HFF-Myc (cell line): Measurements from ENCODE around the gene SHKBP1.
A peak's percentile ranks its signal among the peaks of the same experiment; 100 is the strongest.
"Not testable (repeated sequence)": the region's sequence is repeated elsewhere in the genome, so short reads cannot be mapped to it uniquely, and the experiment has no call there.

Experiments used
- DNase-seq: peaks from one replicate; pipeline ENCODE4 v3.0.0-alpha.2; 2011; ENCODE audit warnings: low read depth; ENCODE audit errors: extremely low read depth
- H3K4me3 ChIP-seq: replicated peaks from 2 replicates; pipeline ENCODE4 v1.5.1; 2011; ENCODE audit warnings: low read depth, mild to moderate bottlenecking, control low read depth, low read length
- TF ChIP-seq, protein P1 (sequence below): IDR thresholded peaks from 2 replicates; pipeline ENCODE4 v1.5.1; 2012; ENCODE audit warnings: mild to moderate bottlenecking, low read depth, low read length, control low read depth; ENCODE audit errors: missing control alignments

The SHKBP1 gene

DNA sequence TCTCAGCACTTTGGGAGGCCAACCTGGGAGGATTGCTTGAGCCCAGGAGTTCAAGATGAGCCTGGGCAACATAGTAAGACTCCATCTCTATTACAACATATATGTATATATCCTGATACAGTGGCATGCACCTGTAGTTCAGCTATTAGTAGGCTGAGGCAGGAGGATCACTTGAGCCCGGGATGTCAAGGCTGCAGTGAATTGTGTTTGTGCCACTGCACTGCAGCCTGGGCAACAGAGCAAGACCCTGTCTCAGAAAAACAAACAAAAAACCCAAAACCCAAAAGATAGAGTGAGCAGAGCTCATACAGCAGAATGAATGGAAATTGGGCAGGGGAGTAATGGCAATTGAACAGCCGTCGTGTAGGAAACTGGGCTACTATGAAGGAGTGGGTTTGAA lies 17.3 kb upstream of the SHKBP1 start:
- H3K4me3 ChIP-seq = no peak overlapping the region
- TF ChIP-seq, protein P1, sequence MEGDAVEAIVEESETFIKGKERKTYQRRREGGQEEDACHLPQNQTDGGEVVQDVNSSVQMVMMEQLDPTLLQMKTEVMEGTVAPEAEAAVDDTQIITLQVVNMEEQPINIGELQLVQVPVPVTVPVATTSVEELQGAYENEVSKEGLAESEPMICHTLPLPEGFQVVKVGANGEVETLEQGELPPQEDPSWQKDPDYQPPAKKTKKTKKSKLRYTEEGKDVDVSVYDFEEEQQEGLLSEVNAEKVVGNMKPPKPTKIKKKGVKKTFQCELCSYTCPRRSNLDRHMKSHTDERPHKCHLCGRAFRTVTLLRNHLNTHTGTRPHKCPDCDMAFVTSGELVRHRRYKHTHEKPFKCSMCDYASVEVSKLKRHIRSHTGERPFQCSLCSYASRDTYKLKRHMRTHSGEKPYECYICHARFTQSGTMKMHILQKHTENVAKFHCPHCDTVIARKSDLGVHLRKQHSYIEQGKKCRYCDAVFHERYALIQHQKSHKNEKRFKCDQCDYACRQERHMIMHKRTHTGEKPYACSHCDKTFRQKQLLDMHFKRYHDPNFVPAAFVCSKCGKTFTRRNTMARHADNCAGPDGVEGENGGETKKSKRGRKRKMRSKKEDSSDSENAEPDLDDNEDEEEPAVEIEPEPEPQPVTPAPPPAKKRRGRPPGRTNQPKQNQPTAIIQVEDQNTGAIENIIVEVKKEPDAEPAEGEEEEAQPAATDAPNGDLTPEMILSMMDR = no peak
- no peak for DNase-seq

DNA sequence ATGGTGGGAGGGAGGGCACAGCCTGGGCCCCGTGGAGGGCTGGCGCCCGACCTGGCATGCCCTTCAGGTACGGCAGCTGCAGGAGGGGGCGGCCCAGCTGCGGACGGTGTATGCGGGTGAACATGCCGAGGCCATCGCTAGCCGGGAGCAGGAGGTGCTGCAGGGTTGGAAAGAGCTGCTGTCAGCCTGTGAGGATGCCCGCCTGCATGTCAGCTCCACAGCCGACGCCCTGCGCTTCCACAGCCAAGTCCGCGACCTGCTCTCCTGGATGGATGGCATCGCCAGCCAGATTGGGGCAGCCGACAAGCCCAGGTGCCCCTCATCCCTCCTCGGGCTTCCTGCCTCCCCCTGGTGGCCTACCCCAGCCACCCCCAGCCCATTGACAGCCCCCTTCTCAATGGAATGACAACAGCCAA lies 16.6 kb upstream of the SHKBP1 start:
- no peak for DNase-seq
- TF ChIP-seq, protein P1 = no peak
- no peak overlapping the region for H3K4me3 ChIP-seq

DNA sequence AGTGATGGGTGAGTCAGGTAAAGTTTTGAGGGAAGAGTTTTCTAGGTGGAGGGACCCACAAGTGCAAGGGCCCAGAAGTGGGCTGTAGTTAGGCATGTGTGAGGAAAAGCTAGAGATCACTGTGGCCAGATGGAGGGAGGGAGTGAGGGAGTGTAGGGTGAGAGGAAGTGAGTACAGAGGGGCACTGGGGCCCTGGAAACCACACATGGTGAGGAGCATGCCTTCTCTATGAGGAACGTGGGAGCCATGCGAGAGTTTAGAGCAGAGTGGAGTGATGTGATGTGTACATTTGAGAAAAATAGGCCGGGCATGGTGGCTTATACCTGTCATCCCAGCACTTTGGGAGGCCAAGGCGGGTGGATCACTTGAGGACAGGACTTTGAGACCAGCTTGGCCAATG lies 14.7 kb upstream of the SHKBP1 start:
- no peak for DNase-seq
- no peak overlapping the region for H3K4me3 ChIP-seq
- TF ChIP-seq, protein P1 = no peak

DNA sequence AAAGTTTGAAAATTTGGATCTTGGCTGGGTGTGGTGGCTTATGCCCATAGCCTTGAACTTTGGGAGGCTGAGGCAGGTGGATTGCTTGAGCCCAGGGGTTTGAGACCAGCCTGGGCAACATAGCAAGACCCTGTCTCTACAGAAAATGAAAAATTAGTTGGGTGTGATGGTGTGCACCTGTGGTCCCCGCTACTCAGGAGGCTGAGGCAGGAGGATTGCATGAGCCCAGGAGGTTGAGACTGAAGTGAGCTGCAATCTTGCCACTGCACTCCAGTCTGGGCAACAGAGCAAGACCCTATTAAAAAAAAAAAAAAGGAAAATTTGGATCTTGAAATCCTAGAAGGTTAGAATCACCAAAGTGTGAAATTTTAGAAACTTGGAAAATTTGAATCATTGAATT lies 12.1 kb upstream of the SHKBP1 start:
- H3K4me3 ChIP-seq = not testable (repeated sequence)

DNA sequence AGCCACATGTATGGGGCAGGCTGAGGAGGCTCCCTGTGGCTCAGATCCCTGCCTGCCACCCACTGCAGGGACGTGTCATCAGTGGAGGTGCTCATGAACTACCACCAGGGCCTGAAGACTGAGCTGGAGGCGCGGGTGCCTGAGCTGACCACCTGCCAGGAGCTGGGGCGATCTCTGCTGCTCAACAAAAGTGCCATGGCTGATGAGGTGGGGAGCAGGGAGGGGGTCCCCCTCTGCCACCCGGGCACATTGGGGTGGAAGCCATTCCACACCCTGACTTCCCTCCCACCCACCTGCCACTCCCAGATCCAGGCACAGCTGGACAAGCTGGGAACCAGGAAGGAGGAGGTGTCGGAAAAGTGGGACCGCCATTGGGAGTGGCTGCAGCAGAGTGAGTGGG lies 11.3 kb upstream of the SHKBP1 start:
- no peak overlapping the region for H3K4me3 ChIP-seq
- TF ChIP-seq, protein P1 = no peak
- no peak for DNase-seq

More for the DNA sequence above, 12.1 kb upstream of the SHKBP1 start:
- not testable (repeated sequence) for DNase-seq

DNA sequence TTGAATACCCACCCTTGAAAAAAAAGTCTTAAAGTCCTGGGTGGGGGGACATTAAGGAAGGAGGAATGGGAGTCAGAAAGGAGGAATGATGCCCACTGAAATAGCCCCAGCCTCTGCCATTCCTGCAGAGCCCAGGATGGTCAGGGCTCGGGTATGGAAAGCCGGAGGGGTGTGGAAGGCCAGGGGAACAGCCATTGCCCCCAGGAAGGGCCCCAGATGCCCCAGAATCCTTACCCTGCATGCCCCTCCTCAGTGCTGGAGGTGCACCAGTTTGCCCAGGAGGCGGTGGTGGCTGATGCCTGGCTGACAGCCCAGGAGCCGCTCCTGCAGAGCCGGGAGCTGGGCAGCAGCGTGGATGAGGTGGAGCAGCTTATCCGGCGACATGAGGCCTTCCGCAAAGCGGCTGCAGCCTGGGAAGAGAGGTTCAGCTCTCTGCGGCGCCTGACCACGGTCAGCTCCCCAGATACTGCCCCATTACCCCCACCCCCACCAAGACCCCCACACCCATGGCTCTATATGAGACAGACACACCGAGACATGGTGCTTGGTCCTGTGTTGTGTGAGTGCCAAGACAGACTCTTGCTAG lies 10.7 kb upstream of the SHKBP1 start:
- DNase-seq = no peak
- TF ChIP-seq, protein P1 = no peak
- no peak overlapping the region for H3K4me3 ChIP-seq

DNA sequence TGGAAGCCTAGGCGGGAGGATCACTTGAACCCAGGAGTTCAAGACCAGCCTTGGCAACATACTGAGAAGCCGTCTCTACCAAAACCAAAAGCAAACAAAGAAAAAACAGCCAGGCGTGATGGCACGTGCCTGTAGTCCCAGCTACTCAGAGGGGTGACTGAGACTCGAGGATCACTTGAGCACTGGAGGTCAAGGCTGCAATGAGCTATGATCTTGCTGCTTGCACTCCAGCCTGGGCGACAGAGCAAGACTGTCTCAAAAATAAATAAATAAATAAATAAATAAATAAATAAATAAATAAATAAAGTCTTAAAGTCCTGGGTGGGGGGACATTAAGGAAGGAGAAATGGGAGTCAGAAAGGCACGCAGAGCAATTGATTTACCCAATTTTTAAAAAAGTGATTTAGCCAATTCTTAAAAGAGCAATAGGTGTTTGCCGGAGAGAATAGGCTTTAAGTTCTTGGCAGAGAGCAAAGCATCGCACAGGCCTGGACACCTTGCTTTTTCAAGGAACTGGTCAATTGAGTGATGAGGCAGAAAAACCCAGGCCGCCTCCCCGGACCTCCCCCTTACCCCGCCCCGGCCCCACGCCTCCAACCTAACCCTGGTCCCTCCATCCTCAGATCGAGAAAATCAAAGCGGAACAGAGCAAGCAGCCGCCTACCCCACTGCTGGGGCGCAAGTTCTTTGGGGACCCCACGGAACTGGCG lies 9.5 kb upstream of the SHKBP1 start:
- no peak for DNase-seq
- H3K4me3 ChIP-seq = 0 out of 2 replicates have a peak overlapping the region, but pooled peaks have one; percentile 13
- TF ChIP-seq, protein P1 = no peak
